Regular cardiac myocyte (primary cell): Measurements from ENCODE around the gene LTBR. TPM values are rescaled to one million over a fixed set of nuclear protein-coding genes. Genes with fewer than 3 reads are reported as not detected.

Source experiments
- total RNA-seq: library from RNA; depleted of rRNA; stranded (reverse); fragments of >200 nt; gene quantifications from 2 replicates; pipeline ENCODE4 v1.2.3, GENCODE V29; 2014

LTBR gene
- 36.8 and 71.0 TPM in 2 replicates for total RNA-seq

DNA sequence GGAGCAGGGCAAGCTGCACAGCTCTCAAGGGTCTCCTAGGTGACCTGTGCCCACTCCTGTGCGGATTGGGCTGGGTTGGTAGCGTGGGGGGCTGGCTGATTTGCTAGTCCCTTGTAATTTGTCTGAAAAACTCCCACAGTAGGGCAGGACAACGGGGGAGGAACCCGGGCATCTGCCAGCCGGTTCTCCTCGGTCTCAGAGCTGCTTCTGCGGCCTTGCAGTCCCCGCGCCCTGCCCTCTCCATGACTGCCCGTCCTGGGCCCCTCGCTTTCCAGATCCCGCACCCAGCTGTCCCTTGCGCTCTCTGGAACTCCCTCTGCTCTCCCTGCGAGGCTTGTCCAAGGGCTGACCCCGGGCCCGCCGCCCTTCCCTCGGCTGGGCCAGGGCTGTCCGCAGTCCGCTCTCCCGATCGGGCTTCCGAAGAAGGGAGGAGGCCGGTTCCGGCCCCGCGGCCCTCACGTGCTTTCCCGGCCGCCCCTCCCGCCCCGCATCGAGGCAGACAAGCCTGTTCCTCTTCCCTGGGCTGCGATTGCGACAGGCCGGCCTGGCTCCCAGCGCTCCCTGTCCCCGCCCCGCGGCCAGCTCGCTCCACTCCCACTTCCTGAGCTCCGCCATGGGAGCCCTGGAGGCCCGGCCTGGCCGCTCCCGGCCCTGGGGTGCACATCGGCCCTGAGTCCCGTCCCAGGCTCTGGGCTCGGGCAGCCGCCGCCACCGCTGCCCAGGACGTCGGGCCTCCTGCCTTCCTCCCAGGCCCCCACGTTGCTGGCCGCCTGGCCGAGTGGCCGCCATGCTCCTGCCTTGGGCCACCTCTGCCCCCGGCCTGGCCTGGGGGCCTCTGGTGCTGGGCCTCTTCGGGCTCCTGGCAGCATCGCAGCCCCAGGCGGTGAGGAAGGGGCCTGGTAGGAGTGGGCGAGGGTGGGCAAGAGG lies at the start of gene LTBR:
Gene LTBR, plus strand, starts transcription at position 591 of the 927 bp plus-strand sequence. Its CDS starts 197 bp downstream, at position 788.

GRCh38 chr12:6341417-6342139 lies 42.4 kb upstream of the LTBR start, which contains the start of gene TNFRSF1A:
TNFRSF1A (minus strand) TSS chr12:6342076; CDS start chr12:6341814, 262 bp downstream.

DNA sequence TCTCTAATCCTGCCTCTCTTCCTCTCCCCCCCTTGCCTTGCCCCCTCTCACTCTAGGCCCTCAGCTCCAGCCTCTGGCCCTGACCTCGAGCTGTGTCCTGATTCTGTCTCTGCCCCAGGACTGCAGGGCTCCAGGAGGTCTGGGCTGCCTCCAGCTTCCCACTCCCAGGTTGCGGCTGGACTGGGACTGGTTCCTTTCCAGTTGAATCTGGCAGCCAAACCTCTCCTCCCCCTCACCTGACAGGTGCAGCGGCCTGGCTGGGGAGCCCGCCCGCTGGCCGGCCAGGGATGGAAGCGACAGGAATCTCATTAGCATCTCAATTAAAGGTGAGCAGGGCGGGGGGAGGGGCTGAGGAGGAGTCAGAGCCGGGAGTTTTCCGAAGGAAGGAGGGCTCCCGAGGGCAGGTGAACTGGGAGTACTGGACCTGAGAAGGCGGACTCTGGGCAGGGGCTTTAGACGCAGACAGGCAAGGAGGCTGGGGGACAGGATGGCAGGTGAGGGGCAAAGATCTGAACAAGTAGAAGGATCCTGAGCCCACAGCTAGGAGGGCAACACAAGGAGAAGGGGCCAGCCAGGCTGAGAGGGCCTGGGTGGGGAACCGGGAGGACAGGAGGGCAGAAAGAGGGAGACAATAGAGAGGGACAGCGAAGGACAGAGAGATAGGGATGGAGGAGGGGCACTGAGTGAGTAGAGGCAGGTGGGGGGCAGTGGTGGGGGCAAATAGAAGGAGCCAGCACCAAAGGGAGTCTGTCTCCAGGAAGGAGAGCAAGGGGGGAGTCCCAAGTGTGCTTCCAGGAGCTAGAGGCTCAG lies 8.5 kb upstream of the LTBR start, which contains the start of gene SCNN1A:
Gene SCNN1A, minus strand, starts transcription at position 295 of the 810 bp plus-strand sequence. CDS start 780 bp downstream, outside the sequence.

Other genes starting within 250 kb of the LTBR start
- 287 and 641 TPM in 2 replicates for gene CD9, start 183.8 kb upstream of the LTBR start, total RNA-seq
- gene PLEKHG6, start 73.5 kb upstream of the LTBR start, total RNA-seq = under 0.01 TPM in 1 of 2 replicates, not detected in the other
- 91.3 and 116 TPM in 2 replicates for gene TNFRSF1A, start 42.1 kb upstream of the LTBR start, total RNA-seq
- 0.58 and 1.4 TPM in 2 replicates for gene SCNN1A, start 8.6 kb upstream of the LTBR start, total RNA-seq
- gene CD27, start 60.8 kb downstream of the LTBR start, total RNA-seq = not detected in 2 replicates
- 3.8 and 13.5 TPM in 2 replicates for gene TAPBPL, start 67.9 kb downstream of the LTBR start, total RNA-seq
- gene VAMP1, start 86.5 kb downstream of the LTBR start, total RNA-seq = 2.7 and 3.7 TPM in 2 replicates
- gene MRPL51, start 109.1 kb downstream of the LTBR start, total RNA-seq = 86.8 and 164 TPM in 2 replicates
- 27.6 and 102 TPM in 2 replicates for gene NCAPD2, start 109.9 kb downstream of the LTBR start, total RNA-seq
- 10,543 and 12,698 TPM in 2 replicates for gene GAPDH, start 150.4 kb downstream of the LTBR start, total RNA-seq
- 9.0 and 21.4 TPM in 2 replicates for gene IFFO1, start 171.9 kb downstream of the LTBR start, total RNA-seq
- gene NOP2, start 184.1 kb downstream of the LTBR start, total RNA-seq = 16.3 and 29.1 TPM in 2 replicates
- 152 and 224 TPM in 2 replicates for gene CHD4, start 223.2 kb downstream of the LTBR start, total RNA-seq